Stimulated activated CD4-positive, alpha-beta T cell treated with anti-CD3 and anti-CD28 coated beads, Interleukin-1b, Interleukin-23, amount 100 ng/mL, for 4 hours (primary cell): ENCODE data around the gene YIF1B.
"Not testable (repeated sequence)": the region's sequence is repeated elsewhere in the genome, so short reads cannot be mapped to it uniquely, and the experiment has no call there.

ENCODE experiments used
- DNase-seq, 2 donors: peaks; one replicate each; pipeline ENCODE4 v3.0.0-alpha.2; 2020; ENCODE audit warnings: low read depth in 2 of 2

The YIF1B gene, protein sequence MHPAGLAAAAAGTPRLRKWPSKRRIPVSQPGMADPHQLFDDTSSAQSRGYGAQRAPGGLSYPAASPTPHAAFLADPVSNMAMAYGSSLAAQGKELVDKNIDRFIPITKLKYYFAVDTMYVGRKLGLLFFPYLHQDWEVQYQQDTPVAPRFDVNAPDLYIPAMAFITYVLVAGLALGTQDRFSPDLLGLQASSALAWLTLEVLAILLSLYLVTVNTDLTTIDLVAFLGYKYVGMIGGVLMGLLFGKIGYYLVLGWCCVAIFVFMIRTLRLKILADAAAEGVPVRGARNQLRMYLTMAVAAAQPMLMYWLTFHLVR

DNA sequence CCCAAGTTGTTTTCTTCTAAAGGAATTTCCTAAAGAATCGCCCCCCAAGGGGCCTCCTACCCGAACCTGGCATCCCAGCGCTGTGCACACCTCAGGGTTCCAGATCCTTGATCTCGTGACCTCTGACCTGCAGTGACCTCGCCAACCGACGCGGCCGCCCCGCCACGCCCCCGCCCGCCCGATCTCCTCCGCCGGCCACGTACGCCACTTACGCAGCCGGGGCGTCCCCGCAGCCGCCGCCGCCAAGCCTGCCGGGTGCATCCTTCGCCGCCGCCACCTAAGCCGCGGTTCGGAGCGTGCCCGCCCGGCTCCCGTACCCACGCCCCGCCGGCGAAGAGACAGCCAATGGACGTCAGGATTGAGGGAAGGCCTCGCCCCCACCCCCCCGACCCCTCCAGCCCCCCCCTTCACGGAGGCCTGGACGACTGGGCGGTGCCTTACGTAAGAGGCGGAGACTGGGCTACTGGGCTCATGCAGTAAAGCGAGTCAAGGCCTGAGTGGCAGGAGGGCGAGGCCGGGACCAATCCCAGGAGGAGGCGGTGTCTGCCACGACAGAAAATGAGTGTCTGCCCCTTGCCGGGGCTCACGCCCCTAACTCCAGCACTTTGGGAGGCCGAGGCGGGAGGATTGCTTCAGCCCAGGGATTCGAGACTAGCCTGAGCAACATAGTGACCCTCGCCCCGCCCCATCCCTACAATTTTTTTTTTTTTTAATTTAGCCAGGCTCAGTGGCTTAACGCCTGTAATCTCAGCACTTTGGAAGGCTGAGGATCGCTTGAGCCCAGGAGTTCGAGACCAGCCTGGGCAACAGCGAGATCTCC lies at the start of gene YIF1B:
YIF1B (minus strand) TSS at position 291 of the 820 bp plus-strand sequence; CDS start at position 261, 30 bp downstream.
- peak; percentile 89 for DNase-seq

DNA sequence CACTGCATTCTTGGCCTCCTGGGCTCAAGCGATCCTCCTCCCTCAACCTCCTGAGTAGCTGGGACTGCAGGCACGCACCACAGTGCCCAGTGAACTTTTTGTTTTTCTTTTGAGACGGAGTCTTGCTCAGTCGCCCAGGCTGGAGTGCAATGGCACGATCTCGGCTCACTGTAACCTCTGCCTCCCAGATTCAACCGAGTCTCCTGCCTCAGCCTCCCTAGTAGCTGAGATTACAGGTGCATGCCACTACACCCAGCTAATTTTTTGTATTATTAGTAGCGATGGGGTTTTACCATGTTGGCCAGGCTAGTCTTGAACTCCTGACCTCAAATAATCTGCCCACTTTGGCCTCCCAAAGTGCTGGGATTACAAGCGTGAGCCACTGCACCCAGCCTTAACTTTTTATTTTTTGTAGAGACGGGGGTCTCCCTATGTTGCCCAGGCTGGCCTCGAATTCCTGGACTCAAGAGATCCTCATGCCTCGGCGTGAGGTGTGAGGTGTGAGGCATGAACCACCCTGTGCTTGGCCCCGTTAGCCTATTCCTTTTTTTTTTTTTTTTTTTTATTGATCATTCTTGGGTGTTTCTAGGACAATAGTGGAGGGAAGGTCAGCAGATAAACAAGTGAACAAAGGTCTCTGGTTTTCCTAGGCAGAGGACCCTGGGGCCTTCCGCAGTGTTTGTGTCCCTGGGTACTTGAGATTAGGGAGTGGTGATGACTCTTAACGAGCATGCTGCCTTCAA lies 47.4 kb upstream of the YIF1B start:
- DNase-seq = not testable (repeated sequence)

DNA sequence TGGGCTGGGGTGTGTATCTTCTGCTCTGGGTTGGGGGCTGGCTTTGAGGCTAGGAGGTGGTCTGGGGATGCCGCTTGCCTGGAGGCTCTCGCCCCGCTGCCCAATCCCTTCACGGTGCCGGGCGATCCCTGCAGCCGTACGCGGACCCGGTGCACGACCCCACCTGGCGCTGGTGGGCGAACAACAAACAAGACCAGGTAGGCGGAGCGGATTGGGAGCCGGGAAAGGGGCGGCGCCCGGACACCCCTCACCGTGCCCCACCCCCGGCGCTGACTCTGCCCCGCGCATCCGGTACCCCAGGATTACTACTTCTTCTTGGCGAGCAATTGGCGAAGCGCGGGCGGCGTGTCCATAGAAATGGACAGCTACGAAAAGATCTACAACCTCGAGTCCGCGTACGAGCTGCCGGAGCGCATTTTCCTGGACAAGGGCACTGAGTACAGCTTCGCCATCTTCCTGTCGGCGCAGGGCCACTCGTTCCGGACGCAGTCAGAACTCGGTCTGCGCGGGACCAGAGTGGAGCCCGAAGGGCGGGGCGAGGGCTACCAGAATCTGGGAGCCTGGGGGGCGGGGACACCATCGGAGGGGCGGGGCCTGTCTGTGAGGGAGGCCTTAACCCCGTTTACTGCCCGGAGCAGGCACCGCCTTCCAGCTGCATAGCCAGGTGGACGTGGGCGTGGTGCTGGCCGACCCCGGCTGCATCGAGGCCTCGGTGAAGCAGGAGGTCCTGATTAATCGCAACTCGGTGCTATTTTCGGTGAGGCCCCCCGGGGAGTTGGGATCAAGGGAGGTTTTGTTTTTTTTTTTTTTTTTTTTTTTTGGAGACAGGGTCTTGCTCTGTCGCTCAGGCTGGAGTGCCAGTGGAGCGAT lies 46.6 kb upstream of the YIF1B start:
- DNase-seq = peak; percentile 52 to 68

DNA sequence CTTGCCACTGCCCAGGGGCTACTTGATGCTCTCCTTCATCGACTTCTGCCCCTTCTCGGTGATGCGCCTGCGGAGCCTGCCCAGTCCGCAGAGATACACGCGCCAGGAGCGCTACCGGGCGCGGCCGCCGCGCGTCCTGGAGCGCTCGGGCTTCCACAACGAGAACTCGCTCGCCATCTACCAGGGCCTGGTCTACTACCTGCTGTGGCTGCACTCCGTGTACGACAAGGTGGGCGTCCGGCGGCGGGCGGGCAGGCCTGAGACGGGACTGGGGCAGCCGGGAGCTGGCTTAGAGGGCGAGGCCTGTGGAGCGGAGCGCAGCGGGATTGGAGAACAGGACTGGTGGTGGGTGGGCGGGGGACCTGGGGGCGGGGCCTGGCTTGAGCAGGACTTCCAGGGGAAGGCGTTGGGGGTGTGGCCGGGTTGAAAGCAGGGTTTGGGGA lies 45.9 kb upstream of the YIF1B start:
- DNase-seq = peak; percentile 37 to 60

DNA sequence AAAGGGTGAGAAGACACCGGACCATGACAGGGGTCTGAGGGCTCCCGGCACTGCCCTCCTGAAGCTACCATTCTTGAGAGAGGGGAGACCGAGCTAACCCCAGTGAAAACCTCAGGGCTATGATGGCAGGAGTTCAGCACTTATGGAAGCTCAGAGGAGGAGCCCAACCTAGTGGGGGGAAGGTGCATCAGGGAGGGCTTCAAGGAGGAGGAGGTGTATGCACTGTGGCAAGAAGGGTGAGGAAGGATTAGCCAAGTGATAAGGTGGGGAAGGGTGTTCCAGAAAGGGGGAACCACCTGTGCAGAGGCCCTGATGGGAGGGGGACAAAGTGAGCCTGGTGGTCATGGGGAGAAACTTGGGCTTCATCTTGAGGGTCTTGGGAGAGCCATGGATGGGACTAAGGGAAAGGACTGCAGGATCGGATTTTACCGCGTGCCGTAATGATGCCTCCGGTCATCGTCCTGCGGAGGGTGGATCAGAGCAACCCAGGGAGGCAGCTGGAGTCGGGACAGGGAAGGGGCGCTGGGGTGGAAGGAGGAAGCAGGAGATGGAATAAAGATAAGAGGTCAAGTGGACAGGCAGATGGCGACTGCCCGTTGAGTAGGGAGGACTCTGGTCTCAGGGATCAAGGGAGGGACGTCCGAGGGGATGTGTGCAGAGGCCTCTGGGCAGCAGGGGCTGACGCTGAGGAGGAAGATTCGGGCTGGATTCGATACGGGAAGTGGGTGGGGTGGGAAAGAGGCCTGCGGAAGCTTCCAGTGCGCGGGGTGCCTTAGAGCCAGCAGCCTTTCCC lies 45.3 kb upstream of the YIF1B start:
- no peak for DNase-seq

DNA sequence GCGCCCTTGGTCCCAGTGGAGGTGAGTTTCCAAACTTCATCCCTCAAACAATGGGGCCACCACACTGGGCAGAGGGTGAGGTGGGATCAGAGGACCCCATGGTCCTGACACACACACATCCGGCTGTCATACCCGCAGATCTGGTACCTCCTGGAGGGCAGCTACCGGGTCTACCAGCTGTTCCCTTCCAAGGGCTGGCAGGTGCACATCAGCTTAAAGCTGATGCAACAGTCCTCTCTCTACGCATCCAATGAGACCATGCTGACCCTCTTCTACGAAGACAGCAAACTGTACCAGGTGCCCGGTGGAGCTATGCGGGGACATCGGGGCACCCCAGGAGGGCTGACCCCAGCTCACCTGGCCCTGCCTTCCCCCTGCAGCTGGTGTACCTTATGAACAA lies 44.6 kb upstream of the YIF1B start:
- DNase-seq = no peak

DNA sequence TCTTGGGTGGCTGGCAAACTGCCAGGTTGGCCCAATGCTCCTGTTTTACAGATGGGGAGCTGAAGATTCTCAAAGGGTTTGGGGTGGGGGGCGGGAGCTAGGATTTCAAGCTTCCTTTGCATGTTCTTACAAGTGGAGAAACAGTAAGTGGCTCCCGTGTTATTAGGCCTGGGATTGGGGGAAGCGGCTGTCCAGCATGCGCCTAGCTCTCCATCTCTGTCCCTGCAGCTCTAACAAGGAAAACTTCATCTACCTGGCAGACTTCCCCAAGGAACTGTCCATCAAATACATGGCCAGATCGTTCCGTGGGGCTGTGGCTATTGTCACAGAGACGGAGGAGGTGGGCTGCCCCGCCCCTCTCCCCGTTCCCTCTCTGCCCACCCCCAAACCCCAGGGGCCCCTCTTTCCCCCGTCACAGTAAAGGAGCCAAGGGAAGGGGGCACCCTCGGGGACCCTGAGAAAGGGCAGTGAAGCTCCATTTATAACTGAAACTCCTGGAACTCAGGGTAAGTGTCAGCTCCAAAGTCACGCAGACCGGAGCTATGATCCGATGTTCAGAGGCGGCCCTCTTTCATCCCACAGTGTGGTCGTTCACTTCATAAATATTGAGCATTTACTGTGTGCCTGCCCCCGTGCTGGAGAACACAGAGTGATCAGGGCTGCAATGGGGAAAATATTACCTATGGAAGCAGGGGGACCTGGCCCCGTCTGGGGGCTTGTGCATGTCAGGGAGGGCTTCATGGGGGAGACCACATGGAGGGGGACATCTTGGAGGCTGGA lies 43.7 kb upstream of the YIF1B start:
- DNase-seq = no peak

DNA sequence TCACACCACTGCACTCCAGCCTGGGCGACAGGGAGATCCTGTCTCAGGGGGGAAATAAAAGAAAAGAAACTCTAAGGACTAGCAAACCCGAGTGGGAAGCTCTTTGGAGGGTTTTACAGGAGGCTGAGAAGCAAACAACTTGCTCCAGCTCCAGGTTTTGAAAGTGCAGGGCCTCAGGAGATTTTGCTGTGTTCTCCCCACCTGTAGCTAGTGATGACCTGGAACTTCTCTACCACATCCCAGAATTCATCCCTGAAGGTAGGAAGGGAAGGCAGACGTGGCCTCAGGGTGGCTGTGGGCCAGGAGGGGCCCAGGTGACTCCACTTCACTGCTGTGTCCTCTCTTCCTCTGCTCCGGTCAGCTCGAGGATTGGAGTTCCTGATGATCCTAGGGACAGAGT lies 42.3 kb upstream of the YIF1B start:
- no peak for DNase-seq

DNA sequence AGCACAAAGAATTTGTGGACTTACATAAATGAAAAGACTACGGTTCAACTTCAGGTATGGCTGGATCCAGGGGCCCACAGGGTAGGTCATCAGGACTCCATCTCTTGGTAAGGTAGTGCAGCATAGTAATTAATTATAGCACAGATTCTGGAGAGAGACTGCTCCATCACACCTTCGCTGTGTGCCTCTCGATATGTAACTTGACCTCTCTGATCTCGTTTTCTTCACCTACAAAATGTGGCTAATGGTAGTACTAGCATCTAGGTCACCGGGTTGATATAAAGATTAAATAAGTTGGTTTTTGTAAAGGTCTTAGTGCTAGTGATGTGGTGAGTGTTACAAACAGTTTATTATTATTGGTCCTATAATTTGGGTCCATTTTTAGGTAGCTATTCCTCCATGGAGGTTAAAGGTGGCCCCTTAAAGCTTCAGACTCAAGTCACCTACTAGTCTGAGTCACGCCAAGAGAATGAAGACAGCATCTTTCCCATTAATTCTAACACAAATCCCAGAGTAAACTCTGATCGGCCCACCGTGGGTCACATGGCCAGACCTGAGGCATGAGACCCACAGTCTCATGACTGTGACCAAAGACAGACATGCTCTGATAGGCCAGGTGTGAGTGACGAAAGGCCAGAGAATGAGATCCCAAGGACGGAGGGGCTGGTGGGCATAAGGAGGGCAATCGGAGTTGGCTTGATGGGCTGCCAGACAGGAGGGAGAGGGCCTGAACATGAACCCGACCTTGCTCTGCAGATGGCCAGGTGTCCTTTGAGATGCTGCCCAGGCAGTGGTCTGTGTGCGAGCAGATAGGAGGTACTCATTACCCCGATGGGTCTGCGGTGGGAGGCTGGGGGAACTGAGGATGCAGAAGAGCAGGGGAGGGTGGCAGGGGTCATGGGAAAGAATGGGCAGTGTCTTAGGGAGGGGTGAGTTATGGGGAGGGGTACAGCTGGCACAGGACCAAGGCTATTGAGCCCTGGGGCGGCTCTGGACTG lies 40.3 kb upstream of the YIF1B start:
- no peak for DNase-seq

DNA sequence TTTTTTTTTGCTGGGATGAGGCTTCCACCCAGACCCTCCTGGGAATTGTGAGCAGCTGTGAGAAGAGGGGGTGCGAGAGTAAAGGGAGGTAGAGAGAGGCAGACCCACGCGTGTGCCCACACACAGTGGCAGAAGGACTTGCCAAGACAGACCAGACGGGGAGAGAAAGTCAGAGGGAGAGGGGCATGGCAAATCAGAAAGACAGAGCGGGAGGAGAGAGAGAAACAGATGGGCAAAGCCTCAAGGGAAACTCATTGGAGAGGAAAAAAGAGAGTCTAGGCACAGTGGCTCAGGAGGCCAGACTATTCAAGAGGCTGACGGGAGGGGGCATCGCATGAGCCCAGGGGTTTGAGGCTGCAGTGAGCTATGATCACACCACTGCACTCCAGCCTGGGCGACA lies 36.9 kb upstream of the YIF1B start:
- DNase-seq = no peak

DNA sequence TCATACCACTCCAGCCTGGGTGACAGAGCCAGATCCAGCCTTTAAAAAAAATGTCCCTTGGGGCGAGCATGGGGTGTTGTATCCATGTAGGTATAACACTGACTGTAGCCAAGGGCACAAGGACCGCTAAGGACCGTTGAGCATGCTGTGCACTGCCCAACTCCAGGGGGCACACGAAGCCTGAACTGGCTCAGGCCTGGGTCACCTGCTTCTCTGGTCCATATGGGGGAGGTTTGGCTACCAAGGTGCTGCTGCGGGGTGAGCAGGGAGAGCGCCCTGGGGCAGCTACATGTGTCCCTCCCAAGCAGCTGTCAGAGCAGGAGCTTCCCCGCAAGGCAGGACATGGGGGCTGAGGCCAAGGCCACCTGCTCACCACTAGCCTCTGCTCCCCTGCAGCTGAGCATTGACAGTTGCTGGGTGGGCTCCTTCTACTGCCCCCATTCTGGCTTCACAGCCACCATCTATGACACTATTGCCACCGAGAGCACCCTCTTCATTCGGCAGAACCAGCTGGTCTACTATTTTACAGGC lies 36.2 kb upstream of the YIF1B start:
- no peak for DNase-seq

DNA sequence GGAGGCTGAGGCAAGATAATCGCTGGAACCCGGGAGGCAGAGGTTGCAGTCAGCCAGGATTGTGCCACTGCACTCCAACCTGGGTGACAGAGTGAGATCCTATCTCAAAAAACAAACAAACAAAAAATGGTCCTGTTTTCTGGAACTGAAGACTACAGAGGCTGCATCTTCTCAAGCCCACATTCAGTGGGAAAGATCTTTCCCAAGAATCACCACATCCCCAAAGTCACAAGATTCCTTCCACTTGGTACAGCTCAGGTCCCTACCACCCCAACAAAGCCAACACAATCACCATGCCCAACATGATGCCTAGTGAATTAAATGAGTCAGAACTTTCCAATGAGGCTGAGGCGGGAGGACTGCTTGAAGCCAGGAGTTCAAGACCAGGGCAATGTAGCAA lies 35.1 kb upstream of the YIF1B start:
- DNase-seq = no peak

DNA sequence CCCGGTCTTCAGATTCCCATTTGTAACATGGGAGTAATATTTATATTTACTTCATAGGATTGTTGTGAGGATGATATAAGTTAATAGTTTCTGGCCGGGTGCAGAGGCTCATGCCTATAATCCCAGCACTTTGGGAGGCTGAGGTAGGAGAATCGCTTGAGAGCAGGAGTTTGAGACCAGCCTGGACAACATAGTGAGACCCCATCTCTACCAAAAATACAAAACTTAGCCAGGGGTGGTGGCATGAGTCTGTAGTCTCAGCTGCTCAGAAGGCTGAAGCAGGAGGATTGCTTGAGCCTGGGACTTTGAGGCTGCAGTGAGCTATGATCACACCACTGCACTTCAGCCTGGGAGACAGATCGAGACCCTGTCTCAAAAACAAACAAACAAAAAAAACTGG lies 31.1 kb upstream of the YIF1B start:
- no peak for DNase-seq

DNA sequence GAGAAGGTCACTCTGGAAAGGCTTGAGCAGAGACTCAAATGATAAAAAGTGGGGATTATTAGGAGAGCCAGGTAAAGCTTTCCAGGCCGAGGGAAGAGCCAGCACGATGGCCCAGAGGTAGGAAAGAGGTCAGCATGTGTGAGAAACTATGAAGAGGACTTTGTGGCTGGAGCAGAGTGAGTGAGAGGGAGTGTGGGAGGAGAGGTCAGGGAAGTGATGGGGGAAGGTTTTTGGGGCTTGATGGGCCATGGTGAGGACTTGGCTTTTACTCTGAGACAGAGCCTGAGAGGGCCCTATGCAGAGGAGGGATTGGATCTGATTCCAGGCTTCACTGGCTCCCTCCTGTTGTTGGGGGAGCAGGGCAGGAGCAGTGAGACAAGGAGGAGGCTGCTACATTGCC lies 25.2 kb upstream of the YIF1B start:
- no peak for DNase-seq

DNA sequence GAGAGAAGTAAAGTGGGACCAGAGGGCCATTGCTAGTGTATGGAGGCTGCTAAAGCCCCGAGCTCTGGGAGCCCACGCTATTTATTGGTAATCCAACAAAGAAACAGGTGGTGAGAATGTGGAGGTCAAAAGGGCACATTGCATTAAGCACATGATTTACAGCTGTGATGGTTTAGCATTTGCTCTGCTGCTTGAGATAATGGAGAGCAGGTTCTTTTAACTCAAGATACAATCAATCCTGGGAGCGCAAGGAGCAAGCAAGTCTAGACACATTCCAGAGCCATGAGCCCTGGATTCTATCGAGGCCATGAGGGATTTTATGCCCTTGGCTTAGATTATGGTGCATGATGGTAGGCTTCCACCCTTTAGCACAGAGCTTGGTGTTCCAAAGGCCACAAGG lies 23.3 kb upstream of the YIF1B start:
- DNase-seq = not testable (repeated sequence)

DNA sequence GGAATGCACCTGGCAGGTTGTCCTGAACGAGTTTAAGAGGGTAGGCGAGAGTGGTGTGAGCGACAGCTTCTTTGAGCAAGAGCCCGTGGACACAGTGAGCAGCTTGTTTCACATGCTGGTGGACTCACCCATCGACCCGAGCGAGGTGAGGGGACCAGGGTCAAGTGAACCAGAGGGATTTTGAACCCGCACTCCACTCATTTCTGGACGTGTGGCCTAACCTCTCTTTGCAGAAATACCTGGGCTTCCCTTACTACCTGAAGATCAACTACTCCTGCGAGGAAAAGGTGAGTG lies 21.6 kb upstream of the YIF1B start:
- DNase-seq = no peak

DNA sequence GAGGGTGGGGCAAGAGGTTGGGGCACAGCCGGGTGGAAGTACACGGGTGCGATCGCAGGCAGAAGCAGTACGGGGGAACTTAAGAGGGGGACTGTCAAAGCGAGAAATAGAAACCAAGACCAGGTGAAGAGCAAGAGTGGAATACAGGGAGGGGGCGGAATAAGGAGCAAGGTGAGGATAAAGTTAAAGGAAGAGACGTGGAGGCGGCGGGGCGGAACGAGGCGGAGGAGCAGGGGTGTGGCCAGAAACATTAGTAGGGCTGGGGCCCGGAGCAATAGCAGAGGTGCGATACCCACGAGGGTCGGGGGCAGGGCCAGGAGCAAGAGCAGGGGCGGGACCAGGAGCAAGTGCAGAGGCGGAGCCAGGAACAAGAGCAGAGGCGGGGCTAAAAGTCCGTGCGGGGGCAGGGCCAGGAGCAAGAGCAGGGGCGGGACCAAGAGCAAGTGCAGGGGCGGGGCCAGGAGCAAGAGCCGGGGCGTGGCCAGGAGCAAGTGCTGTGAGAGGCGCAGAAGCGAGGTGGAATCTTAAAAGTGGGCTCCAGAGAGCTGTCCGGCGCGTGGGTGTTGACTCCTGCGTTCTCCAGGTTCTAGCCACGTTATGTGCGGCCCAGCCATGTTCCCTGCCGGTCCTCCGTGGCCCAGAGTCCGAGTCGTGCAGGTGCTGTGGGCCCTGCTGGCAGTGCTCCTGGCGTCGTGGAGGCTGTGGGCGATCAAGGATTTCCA lies 21.1 kb upstream of the YIF1B start:
- DNase-seq = peak; percentile 91 to 94
